GF-D8 (cell line): ENCODE measurements around the gene RSRC1.
"Not testable (repeated sequence)": the region's sequence is repeated elsewhere in the genome, so short reads cannot be mapped to it uniquely, and the experiment has no call there.

Experiments
- DNase-seq: peaks from one replicate; lab custom pipeline; 2025; lab: John Stamatoyannopoulos, UW

Gene RSRC1

GRCh38 chr3:158329696-158330441, 220.0 kb downstream of the RSRC1 start:
- DNase-seq = not testable (repeated sequence)

- DNase-seq = no peak
Measured at GRCh38 chr3:158330870-158331269, 221.0 kb downstream of the RSRC1 start.

DNA sequence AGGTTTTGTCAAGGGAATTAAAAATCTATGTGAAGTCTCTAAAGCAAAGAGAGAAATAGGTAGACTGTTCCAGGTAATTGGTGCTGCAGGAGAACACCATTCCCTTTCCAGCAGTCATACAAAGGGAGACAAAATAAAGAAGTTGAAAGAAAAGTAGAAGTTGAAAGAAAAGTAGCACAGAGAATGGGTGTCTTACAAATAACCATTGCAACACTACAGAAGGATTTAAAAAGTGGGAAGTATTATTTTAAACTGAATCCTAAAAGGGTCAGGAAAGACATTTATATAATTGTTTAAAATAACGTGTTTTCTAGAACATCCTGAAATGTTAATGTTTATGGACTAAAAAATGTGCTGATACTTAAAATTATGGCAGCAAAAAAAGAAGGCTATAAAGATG, 223.8 kb downstream of the RSRC1 start:
- DNase-seq = peak; percentile 12

- no peak for DNase-seq
Measured at GRCh38 chr3:158337110-158337509, 227.2 kb downstream of the RSRC1 start.

DNA sequence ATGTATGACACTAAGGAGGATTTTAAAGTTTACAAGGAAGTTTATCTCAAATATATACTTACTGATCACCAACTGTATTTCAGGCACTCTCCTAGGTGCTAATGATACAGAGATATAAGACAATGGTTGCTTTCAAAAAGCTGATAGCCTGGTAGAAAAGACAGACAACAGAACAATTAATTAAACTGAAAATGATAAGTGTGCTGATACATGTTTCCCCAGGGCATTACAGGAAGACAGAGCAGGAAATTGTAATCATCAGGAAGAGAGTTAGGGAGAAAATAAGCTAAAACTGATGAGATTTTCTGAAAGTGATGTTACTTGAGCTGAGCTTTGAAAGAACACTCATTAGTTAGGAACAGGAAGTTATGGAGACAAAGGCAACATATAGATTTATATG, 229.7 kb downstream of the RSRC1 start:
- DNase-seq = no peak

- not testable (repeated sequence) for DNase-seq
Measured at GRCh38 chr3:158340951-158341350, 231.1 kb downstream of the RSRC1 start.

- no peak for DNase-seq
Measured at GRCh38 chr3:158347966-158348365, 238.1 kb downstream of the RSRC1 start.

DNA sequence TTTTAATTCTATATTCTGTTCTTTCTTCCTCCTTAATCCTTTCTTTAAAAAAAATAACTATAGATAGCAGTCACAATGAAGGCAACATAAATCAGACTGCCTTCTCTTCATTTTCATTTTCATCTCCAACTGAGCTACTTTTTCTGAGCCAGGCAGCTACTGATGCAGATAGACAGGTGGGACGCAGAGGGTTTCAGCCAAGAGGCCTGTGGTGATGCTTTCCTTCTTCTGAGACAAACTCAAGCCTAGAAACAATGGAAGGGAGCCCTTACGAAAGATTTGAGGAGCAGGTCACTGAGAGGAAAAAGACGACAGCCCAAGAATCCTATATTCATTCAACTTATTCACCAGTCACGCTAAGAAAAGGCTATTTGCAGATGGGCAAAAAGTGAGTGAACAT, 241.1 kb downstream of the RSRC1 start:
- DNase-seq = no peak

DNA sequence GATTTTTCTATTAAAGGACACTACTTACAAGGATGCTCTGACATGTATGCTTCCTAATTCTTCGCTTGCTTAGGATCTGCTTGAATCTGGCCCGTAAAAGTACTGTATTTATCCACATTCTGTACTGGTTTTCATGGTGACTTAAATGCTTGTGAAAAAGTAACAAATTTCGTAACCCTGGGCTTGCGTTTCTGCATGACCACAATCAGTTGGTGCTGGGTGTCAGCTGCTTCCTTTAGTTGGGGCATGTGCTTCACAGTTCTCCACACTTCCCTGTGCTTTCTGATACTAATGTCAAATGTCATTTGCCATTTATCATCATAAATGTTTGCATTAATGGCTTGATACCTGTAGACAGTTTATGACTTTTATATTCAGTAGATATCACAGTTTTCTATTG, 242.7 kb downstream of the RSRC1 start:
- DNase-seq = peak; percentile 93

DNA sequence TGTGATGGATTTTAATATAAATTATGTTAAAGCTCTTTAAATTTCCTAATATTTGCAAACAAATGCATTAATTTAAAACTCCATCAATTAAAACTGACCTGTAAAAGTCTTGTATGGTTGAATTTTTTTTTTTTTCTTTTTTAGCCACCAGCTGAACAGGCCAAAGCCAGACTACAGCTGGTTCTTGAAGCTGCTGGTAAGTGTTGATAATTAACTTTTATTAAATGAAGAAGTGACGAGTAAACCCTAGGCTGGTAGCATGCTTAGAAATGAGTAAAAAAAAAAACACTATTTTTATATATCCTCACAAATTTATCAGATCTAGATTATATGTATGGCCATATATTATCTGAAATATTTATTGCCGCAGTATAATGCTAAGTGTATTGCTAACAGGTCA, 244.8 kb downstream of the RSRC1 start:
- no peak for DNase-seq

GRCh38 chr3:158355623-158356588, 246.0 kb downstream of the RSRC1 start:
- DNase-seq = no peak

GRCh38 chr3:158359339-158359738, 249.4 kb downstream of the RSRC1 start:
- DNase-seq = no peak

DNA sequence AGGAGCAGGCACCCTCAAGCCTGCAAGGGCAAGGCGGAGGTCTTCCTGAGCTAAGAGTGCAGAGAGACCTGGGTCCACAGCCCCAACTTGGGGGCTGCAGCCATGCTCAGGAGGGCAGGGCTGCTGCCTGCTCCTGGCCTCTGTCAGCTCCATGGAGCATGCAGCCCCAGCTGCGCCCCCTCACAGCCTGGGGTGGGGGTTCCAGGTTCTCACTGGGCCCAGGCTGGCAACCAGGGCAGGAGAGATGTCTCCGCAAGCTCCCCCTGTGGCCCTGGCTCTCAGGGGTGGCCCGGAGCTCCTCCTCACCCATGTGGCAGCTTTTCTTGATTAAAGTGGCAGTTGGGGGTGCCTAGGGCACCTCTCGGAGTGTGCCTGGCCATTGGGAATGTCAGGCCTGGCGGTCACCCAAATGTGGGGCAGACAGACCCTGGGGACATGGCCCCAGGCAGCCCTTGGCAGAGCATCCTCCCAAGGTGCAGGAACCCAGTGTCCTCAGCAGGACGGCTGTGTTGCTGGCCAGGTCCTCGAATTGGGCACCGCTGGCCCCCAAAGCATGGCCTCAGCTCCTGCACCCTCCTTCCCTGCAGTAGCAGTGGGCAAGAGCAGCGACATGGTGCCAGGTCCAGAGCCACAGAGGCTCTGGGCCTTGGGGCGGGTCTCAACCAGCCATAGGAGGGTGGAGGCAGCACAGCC, 251.0 kb downstream of the RSRC1 start:
- DNase-seq = no peak

DNA sequence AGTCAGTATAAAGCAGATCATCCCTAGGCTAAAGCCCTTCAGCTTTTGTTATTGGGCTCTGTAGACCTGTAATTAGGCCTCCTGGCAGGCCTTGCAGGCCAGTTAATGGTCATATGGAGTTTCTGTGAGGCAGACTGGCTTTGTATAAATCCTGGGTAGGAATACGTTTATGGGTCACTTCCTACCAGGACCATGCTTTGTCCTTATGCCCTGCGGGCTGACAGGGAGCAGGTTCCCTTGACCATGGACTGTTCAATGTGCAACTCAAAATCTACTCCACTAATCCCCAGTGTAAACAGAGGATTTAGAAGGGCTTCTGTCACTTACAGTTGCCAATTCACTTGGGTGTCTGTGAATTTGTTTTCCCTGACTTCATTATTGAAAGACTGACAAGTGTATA, 258.4 kb downstream of the RSRC1 start:
- no peak for DNase-seq

GRCh38 chr3:158369279-158369678, 259.4 kb downstream of the RSRC1 start:
- no peak for DNase-seq

DNA sequence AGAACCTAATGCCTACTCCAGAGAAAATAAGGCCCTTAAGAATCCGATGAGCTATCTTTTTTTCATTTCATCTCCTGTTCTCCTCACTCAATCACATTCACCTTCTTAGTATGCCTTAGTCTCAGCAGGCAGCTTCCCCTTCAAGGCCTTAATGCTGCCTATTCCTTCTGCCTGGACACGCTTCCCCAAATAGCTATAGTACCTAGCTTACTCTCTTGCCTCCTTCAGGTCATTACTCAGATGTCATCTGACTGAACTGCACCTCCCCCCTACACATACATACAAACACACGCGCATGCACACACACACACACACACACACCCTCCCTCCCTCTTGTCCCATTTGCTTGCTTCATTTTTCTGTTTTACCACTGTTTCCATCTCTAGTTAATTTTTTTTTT, 269.6 kb downstream of the RSRC1 start:
- no peak for DNase-seq

- no peak for DNase-seq
Measured at GRCh38 chr3:158381262-158381868, 271.5 kb downstream of the RSRC1 start.

- DNase-seq = no peak
Measured at GRCh38 chr3:158382479-158382878, 272.6 kb downstream of the RSRC1 start.

- no peak for DNase-seq
Measured at GRCh38 chr3:158384019-158384418, 274.1 kb downstream of the RSRC1 start.

DNA sequence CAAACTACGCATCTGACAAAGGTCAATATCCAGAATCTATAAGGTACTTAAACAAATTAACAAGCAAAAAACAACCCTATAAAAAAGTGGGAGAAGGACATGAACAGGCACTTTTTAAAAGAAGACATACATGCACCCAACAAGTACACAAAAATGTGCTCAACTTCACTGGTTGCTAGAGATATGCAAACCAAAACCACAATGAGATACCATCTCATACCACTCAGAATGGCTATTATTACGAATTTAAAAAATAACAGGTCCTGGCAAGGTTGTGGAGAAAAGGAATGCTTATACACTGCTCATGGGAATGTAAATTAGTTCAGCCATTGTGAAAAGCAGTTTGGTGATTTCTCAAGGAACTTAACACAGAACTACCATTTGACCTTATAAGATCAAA, 285.5 kb downstream of the RSRC1 start:
- DNase-seq = no peak

GRCh38 chr3:158402590-158402989, 292.7 kb downstream of the RSRC1 start:
- DNase-seq = no peak

DNA sequence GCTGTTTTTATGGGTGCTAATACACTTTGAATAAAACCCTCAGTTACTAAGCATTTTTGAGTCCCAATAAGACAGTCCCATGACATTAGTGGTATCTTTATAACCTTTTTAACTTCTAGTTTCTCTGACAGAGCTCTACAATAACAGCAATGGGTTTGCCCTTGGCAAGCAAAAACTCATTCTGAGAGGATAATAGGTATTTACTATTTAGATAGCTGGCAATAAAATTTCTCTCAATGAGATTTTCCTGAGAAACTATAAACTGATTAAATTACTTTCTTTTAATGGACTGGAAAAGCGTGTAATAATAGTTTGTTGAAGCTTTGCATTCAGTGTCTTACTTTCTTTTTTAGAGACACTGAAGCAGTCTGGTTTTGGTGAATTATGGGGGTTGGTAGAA, 293.1 kb downstream of the RSRC1 start:
- no peak for DNase-seq
